ENCODE data around the gene CALHM4.

The CALHM4 gene

GRCh38 chr6:116553451-116553850 is at the start of gene CALHM4:
Gene CALHM4 (plus strand): TSS chr6:116553751. CDS start chr6:116553794, 43 bp downstream.
- no peak within 1 kb of the TSS for H3K4me3 ChIP-seq
- no peaks in the 10 kb centered on the region for H3K9me3 ChIP-seq
- no peak within 1 kb of the TSS for H3K27ac ChIP-seq
- H3K36me3 ChIP-seq: no peaks in the 10 kb centered on the region
- no peak within 1 kb of the TSS for H3K4me2 ChIP-seq
- H3K9ac ChIP-seq: no peak within 1 kb of the TSS
- no peaks in the 10 kb centered on the region for H4K20me1 ChIP-seq
- no peaks in the 10 kb centered on the region for H3K27me3 ChIP-seq
- no peaks in the 10 kb centered on the region for H3K4me1 ChIP-seq
- TF ChIP-seq Cebpa-rat (IDR thresholded peaks at IDR 0.05): no peak

DNA sequence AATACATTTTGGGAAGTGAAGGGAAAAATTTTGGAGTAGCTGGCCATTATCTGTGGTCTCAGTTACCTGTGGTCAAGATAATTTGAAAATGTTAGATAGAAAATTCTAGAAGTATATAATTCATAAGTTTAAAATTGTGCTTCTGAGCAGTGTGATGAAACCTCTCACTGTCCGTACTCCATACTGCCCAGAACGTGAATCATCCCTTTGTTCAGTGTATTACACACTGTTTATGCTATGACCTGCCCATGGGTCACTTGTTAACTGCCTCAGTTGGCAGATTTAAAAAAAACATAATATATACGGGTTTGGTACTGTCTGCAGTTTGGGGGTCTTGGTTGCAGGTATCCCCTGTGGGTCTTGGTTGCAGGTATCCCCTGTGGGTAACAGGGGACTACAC is 46.2 kb upstream of the CALHM4 start:
- H3K4me3 ChIP-seq: no peak overlapping the region
- H3K27ac ChIP-seq: no peak overlapping the region
- H3K27me3 ChIP-seq: no peaks in the 10 kb centered on the region
- no peaks in the 10 kb centered on the region for H3K4me1 ChIP-seq
- no peaks in the 10 kb centered on the region for H3K36me3 ChIP-seq
- H3K9me3 ChIP-seq: peaks cover 7% of the 10 kb centered on the region; the same call in 1 of the 2 replicates
- H4K20me1 ChIP-seq: no peaks in the 10 kb centered on the region
- TF ChIP-seq Cebpa-rat (IDR thresholded peaks at IDR 0.05): no peak
- H3K9ac ChIP-seq: no peak overlapping the region
- H3K4me2 ChIP-seq: no peak overlapping the region

- no peak overlapping the region for H3K4me3 ChIP-seq
- H3K36me3 ChIP-seq: no peaks in the 10 kb centered on the region
- no peak overlapping the region for H3K9ac ChIP-seq
- H4K20me1 ChIP-seq: no peaks in the 10 kb centered on the region
- TF ChIP-seq Cebpa-rat (IDR thresholded peaks at IDR 0.05): no peak
- H3K27ac ChIP-seq: no peak overlapping the region
- H3K27me3 ChIP-seq: no peaks in the 10 kb centered on the region
- H3K9me3 ChIP-seq: peaks cover 7% of the 10 kb centered on the region; the same call in 1 of the 2 replicates
- no peak overlapping the region for H3K4me2 ChIP-seq
- H3K4me1 ChIP-seq: no peaks in the 10 kb centered on the region
Observed at GRCh38 chr6:116508527-116508926, 45.0 kb upstream of the CALHM4 start.

DNA sequence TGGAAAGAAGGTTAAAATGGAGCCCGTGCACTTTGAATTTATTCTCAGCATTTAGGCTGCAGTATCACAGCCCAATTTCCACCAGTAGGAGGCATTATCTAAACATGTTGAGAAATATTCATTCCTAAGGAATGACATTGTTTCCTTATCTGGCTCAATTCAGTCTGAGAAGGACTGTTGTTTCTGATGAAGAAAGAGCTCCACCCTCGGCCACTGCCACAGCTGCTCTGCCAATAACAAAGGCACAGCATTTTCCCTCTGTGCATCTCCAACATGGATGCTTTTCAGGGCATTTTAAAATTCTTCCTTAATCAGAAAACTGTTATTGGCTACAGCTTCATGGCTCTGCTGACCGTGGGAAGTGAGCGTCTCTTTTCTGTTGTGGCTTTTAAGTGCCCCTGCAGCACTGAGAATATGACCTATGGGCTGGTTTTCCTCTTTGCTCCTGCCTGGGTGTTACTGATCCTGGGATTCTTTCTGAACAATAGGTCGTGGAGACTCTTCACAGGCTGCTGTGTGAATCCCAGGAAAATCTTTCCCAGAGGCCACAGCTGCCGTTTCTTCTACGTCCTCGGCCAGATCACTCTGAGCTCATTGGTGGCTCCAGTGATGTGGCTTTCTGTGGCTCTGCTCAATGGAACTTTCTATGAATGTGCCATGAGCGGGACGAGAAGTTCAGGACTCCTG is 42.0 kb upstream of the CALHM4 start, which contains the start of gene CALHM5:
Gene CALHM5, plus strand, starts transcription at position 216 of the 687 bp plus-strand sequence. Its CDS starts 58 bp downstream, at position 274.
- Histone ChIP-seq H3K9me3 (0 out of 2 replicates have a peak, but pooled peaks cover 7% of the 10 kb centered on the region), H3K4me1 (no peaks in the 10 kb centered on the region), H3K9ac (no peak within 1 kb of the TSS), H3K36me3 (no peaks in the 10 kb centered on the region), H3K4me2 (no peak within 1 kb of the TSS), H3K27me3 (no peaks in the 10 kb centered on the region), H3K27ac (no peak within 1 kb of the TSS), H4K20me1 (no peaks in the 10 kb centered on the region), H3K4me3 (no peak within 1 kb of the TSS)
- TF ChIP-seq Cebpa-rat (IDR thresholded peaks at IDR 0.05): no peak

GRCh38 chr6:116512111-116512559 is 41.4 kb upstream of the CALHM4 start:
- Histone ChIP-seq H3K4me2 (no peak overlapping the region), H3K36me3 (no peaks in the 10 kb centered on the region), H3K4me1 (no peaks in the 10 kb centered on the region), H3K4me3 (no peak overlapping the region), H3K27ac (no peak overlapping the region), H4K20me1 (no peaks in the 10 kb centered on the region), H3K27me3 (no peaks in the 10 kb centered on the region), H3K9ac (no peak overlapping the region), H3K9me3 (0 out of 2 replicates have a peak, but pooled peaks cover 7% of the 10 kb centered on the region)
- no peak for TF ChIP-seq Cebpa-rat (IDR thresholded peaks at IDR 0.05)

DNA sequence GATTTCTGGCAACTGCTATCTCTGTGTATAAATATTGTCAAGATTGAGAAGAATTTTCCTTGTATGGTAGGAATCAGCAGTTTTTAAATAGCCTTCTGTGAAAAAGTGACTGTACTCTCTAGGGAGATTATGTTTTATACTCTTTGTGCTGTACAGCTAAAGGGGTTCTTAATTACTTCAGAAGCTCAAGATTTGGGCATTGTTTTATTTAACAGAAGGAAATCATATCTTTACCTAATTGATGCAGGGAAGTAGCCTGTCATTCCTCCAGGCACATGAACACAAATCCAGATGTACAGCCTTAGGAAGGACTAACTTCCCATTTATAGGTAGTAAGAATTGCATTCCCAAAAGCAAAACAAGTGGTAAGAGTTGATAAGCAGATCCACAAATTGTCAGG is 40.8 kb upstream of the CALHM4 start:
- Histone ChIP-seq H3K27me3 (no peaks in the 10 kb centered on the region), H3K27ac (no peak overlapping the region), H3K9ac (no peak overlapping the region), H3K4me3 (no peak overlapping the region), H3K36me3 (no peaks in the 10 kb centered on the region), H3K4me1 (no peaks in the 10 kb centered on the region), H3K4me2 (no peak overlapping the region), H4K20me1 (no peaks in the 10 kb centered on the region), H3K9me3 (0 out of 2 replicates have a peak, but pooled peaks cover 7% of the 10 kb centered on the region)
- no peak for TF ChIP-seq Cebpa-rat (IDR thresholded peaks at IDR 0.05)

DNA sequence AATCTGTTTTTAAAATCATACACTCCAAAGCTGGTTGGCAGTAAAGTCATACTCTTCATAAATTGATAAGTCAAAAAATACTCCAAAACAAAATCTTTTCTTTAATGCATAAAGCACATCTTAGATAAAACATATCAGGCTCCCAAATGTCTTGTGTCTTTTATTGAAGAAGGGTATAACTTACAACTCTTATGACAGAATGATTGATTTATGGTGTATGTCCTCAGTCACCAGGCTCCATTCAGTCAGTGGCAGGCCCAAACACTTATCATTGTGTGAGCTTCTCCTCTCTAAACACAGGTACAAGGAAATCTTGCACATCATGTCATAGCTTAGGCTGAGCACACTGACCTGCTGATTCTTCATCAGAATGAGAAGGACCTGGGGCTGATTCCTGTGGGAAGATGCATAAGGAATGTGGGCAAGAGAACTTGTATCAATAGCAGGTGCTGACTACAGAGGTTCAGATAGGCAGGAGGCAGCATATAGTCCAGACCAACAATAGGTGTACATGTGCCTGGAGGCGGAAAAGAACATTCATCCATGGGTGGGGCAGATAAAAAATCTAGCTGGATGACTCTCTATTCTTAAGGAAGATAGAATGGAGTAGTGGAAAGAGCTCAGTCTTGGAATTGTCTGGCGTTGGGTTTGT is 40.2 kb upstream of the CALHM4 start:
- Histone ChIP-seq H3K4me2 (no peak overlapping the region), H4K20me1 (no peaks in the 10 kb centered on the region), H3K27me3 (no peaks in the 10 kb centered on the region), H3K9me3 (0 out of 2 replicates have a peak, but pooled peaks cover 7% of the 10 kb centered on the region), H3K27ac (no peak overlapping the region), H3K9ac (no peak overlapping the region), H3K4me1 (no peaks in the 10 kb centered on the region), H3K36me3 (no peaks in the 10 kb centered on the region), H3K4me3 (no peak overlapping the region)
- TF ChIP-seq Cebpa-rat (IDR thresholded peaks at IDR 0.05): no peak

DNA sequence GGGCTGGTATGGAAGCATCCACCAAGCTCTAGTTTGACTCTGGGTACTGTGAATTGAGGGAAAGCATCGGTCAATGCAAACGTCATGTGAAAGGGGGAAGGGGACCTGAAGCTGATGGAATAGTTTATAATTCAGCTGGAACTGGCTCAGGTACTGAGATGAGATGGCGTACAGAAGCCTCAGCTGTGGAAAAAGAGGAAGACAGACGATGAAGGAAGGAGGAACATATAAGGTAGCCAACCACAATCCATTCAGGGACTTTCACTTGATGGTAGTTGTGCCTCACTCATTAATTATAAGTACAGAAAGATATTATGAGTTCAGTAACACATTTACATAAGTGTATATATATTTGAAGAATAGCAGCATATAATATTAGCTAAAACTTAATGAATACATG is 39.4 kb upstream of the CALHM4 start:
- Histone ChIP-seq H3K27ac (no peak overlapping the region), H3K4me2 (no peak overlapping the region), H3K4me3 (no peak overlapping the region), H4K20me1 (no peaks in the 10 kb centered on the region), H3K27me3 (no peaks in the 10 kb centered on the region), H3K4me1 (no peaks in the 10 kb centered on the region), H3K36me3 (no peaks in the 10 kb centered on the region), H3K9ac (no peak overlapping the region), H3K9me3 (0 out of 2 replicates have a peak, but pooled peaks cover 2% of the 10 kb centered on the region)
- TF ChIP-seq Cebpa-rat (IDR thresholded peaks at IDR 0.05): no peak

- Histone ChIP-seq H3K4me1 (no peaks in the 10 kb centered on the region), H3K36me3 (no peaks in the 10 kb centered on the region), H3K9ac (no peak overlapping the region), H3K4me3 (no peak overlapping the region), H3K27me3 (no peaks in the 10 kb centered on the region), H3K9me3 (no peaks in the 10 kb centered on the region), H3K27ac (no peak overlapping the region), H3K4me2 (no peak overlapping the region), H4K20me1 (no peaks in the 10 kb centered on the region)
- peak; percentile 35; the same call in 1 of the 2 replicates for TF ChIP-seq Cebpa-rat (IDR thresholded peaks at IDR 0.05)
Observed at GRCh38 chr6:116515141-116515540, 38.4 kb upstream of the CALHM4 start.

All from BLaER1 (cell line).